Activated CD4-positive, alpha-beta T cell treated with anti-CD3 and anti-CD28 coated beads, Interleukin-2, amount 10 ng/mL, durations not matched to agents 24 days and 14 days (primary cell): ENCODE results near the gene IMPA2. TPM values are rescaled to one million over a fixed set of nuclear protein-coding genes. Genes with fewer than 3 reads are reported as not detected.

Source experiments
- DNase-seq: peaks from one replicate; pipeline ENCODE4 v3.0.0; 2022
- H3K27ac Mint-ChIP-seq: one replicate; pipeline ENCODE4 v1.8.0; 2022; ENCODE audit warnings: mild to moderate bottlenecking, mixed read lengths
- H3K27me3 Mint-ChIP-seq: one replicate; pipeline ENCODE4 v1.8.0; 2022; ENCODE audit warnings: mixed read lengths
- H3K36me3 Mint-ChIP-seq: one replicate; pipeline ENCODE4 v1.8.0; 2022; ENCODE audit warnings: low read depth, mild to moderate bottlenecking, mixed read lengths
- H3K4me1 Mint-ChIP-seq: one replicate; pipeline ENCODE4 v1.8.0; 2021; ENCODE audit warnings: mixed read lengths
- H3K4me3 Mint-ChIP-seq: one replicate; pipeline ENCODE4 v1.8.0; 2022; ENCODE audit warnings: mild to moderate bottlenecking, moderate library complexity, mixed read lengths
- H3K9me3 Mint-ChIP-seq: one replicate; pipeline ENCODE4 v1.8.0; 2021; ENCODE audit warnings: mixed read lengths
- intact Hi-C: fragments of 100-400 bp; cut with micrococcal nuclease; formaldehyde crosslinking; loops from one replicate; pipeline ENCODE4 v1.15.1; 2023
- total RNA-seq: library from RNA; stranded (reverse); gene quantifications from 2 replicates; pipeline ENCODE4 v1.2.3, GENCODE V29; 2022

IMPA2 gene
- total RNA-seq, 1 donor from 2014 or later = 18.8 TPM

DNA sequence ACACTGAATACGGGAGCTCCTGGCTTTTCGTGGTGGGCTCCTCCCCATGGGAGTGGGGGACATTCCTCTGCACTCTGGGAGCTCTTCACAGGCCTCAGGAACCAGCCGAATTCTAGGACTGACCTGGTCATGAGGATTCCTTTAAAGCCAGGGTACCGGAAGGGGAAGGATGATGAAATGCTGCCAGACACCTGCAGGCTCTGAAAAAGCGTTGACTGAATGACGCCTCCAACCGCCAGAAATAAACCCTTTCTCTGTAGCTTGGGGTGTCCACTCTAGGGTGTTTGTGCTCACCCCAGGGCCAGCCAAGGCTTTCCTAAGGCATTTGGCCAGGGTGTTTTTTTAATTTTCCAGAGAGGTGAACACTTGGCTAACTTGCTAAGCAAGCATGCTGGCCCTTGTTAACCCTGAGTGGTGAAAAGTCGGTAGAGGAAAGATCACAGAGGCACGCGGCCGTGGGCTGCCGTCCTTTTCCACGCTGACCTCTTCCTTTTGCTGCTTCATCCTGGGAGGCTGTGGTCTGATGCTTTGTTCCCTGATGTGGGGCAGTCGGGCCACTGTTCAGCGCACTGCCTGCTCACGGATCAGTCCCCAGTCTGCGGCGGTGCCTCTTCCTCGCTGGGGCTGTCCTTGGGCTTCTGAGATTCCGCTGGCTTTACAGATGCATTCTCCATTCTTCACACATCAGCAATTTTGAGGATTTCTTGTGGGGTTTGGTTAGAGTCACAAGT, 32.0 kb downstream of the IMPA2 start:
- Mint-ChIP-seq H3K36me3 (peaks cover 4% of the 10 kb centered on the region), H3K27me3 (no peaks in the 10 kb centered on the region), H3K4me1 (no peaks in the 10 kb centered on the region), H3K27ac (no peak overlapping the region), H3K9me3 (no peaks in the 10 kb centered on the region), H3K4me3 (no peak overlapping the region)
- intact Hi-C loops = no loop called here
- no peak for DNase-seq

DNA sequence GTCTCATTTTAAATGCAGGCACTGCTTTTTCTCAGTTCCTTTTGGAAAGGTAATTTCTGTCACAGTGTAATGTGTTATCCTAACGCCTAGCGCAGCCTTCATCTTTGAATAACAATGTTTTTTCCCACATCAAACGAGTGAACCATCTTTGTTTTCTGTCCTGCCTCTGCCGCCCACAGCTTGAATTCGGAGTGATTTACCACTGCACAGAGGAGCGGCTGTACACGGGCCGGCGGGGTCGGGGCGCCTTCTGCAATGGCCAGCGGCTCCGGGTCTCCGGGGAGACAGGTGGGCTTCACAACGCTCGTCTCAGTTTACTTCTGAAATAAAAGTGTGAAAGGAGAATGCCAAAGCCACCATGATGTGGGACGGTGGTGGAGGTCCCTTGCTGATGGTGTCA, 32.8 kb downstream of the IMPA2 start:
- H3K36me3 Mint-ChIP-seq = peaks cover 4% of the 10 kb centered on the region
- H3K27me3 Mint-ChIP-seq = no peaks in the 10 kb centered on the region
- intact Hi-C loops = no loop called here
- H3K4me3 Mint-ChIP-seq = no peak overlapping the region
- no peak overlapping the region for H3K27ac Mint-ChIP-seq
- no peak for DNase-seq
- H3K4me1 Mint-ChIP-seq = no peaks in the 10 kb centered on the region
- no peaks in the 10 kb centered on the region for H3K9me3 Mint-ChIP-seq

DNA sequence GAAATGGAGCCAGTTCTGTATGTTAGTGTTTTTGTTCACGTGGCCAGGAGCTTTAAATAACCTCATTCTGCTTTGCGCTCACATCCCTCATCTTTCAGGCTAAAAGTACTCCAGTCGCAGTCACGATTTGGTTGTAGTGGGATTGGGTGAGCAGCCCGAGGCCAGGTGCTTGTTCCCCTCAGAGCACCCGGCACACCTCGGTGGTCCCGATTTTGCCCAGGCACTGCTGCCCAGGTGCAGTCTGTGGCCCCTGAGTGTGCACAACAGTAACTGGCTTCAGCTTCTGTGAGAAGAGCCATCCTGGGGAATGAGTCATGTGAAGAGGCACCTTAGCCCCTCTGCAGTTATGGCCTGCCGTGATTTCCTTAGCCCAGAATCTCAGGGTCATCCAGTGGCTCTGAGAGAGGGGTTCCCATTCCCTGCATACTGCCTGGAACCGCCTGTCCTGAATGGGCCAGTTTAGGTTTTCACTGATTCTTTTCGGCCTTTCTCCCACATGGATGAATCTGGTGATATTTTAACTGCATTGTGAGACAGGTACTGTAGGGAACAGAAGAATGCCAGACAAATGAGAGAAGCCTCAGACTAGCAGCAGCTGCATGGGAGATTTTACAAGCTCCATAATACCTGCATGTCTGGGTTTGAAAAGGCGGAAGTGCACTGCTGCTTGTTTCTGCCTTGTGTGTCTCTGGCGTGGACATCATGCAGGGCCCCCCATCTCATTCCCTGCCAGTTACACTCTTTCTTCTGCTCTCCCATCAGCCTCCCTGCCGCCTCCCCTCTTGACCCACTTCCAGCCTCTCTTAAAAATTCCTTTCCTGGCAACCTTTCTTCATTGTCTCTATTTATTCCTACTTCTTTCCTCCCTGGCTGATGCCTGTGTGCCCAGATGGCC, 33.5 kb downstream of the IMPA2 start:
- intact Hi-C loops = no loop called here
- no peaks in the 10 kb centered on the region for H3K27me3 Mint-ChIP-seq

DNA sequence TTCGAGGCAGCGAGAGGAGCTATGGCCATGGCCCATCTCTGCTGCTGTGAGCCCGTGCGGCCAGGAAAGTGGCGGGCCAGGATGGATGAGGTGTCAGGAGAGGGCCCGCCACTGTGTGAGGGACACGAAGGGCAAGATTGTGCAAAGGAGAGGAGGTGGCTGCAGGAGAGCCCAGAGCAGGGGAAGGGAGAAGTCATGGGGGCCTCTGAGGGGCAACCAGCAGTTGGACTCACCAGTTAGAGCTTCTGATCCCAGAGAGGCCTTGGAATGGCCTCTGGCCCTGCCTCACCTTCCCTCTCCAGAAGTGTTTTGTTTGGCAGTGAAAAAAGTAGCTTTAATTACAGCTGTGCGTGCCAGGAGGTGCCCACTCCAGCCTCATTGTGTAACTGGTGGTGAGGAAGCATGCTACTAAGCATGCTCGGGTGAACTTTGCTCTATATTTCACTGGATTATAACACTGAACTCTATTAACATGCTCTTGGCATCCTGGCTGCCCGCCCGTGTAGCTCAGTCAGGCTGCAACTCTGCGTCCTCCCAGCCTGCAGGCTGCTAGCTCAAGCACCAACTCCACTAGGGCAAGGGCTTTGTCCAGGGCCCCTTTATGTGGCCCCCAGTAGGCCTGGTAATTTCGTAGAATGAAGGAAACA, 34.2 kb downstream of the IMPA2 start:
- H3K4me3 Mint-ChIP-seq = no peak overlapping the region
- no peak overlapping the region for H3K27ac Mint-ChIP-seq
- no peaks in the 10 kb centered on the region for H3K27me3 Mint-ChIP-seq
- H3K36me3 Mint-ChIP-seq = peaks cover 4% of the 10 kb centered on the region
- no peaks in the 10 kb centered on the region for H3K9me3 Mint-ChIP-seq
- DNase-seq = no peak
- no peaks in the 10 kb centered on the region for H3K4me1 Mint-ChIP-seq
- intact Hi-C loops = no loop called here

More for the DNA sequence above, 33.5 kb downstream of the IMPA2 start:
- Mint-ChIP-seq H3K27ac (no peak overlapping the region), H3K4me1 (no peaks in the 10 kb centered on the region), H3K36me3 (peaks cover 4% of the 10 kb centered on the region), H3K4me3 (no peak overlapping the region), H3K9me3 (no peaks in the 10 kb centered on the region)
- no peak for DNase-seq

DNA sequence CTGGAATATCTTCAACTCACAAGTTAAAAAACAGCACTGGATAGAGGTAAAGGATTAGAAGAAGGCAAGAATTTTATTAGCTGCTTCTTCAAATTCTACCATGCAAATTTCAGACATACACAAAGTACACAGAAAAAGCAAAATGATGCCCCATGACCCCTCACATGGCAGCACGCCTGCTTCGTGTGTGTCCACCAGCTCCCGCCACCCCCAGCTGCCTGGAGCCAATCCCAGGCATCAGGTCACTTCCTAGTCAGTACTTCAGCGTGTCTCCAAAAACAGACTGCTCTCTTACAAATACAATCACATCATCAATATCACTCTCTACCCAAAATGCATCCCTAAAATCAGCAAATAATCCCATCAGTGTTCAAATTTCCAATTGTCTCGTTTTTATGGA, 35.8 kb downstream of the IMPA2 start:
- Mint-ChIP-seq H3K27me3 (no peaks in the 10 kb centered on the region), H3K4me1 (no peaks in the 10 kb centered on the region), H3K4me3 (no peak overlapping the region), H3K36me3 (peaks cover 4% of the 10 kb centered on the region), H3K9me3 (no peaks in the 10 kb centered on the region), H3K27ac (no peak overlapping the region)
- DNase-seq = no peak
- intact Hi-C loops = no loop called here

GRCh38 chr18:12018861-12019260, 37.6 kb downstream of the IMPA2 start:
- H3K4me1 Mint-ChIP-seq = no peaks in the 10 kb centered on the region
- H3K4me3 Mint-ChIP-seq = no peak overlapping the region

DNA sequence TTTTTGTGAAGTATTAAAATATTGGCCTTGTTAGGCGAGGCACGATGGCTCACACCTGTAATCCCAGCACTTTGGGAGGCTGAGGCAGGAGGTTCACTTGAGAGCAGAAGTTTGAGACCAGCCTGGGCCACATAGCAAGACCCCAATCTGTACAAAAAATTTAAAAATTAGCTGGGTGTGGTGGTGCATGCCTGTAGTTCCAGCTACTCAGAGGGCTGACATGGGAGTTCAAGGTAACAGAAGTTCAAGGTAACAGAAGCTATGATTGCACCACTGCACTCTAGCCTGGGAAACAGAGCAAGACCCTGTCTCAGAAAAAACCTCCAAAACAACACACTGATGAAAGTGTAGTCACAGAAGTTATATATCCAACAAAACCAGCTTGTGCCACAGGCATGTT, 39.8 kb downstream of the IMPA2 start:
- Mint-ChIP-seq H3K27ac (no peak overlapping the region), H3K4me1 (no peaks in the 10 kb centered on the region), H3K36me3 (peaks cover 4% of the 10 kb centered on the region), H3K9me3 (no peaks in the 10 kb centered on the region), H3K4me3 (no peak overlapping the region), H3K27me3 (no peaks in the 10 kb centered on the region)
- intact Hi-C loops = no loop called here
- no peak for DNase-seq

More at GRCh38 chr18:12018861-12019260, 37.6 kb downstream of the IMPA2 start:
- Mint-ChIP-seq H3K9me3 (no peaks in the 10 kb centered on the region), H3K27ac (no peak overlapping the region), H3K27me3 (no peaks in the 10 kb centered on the region), H3K36me3 (peaks cover 4% of the 10 kb centered on the region)
- intact Hi-C loops = no loop called here
- DNase-seq = no peak

DNA sequence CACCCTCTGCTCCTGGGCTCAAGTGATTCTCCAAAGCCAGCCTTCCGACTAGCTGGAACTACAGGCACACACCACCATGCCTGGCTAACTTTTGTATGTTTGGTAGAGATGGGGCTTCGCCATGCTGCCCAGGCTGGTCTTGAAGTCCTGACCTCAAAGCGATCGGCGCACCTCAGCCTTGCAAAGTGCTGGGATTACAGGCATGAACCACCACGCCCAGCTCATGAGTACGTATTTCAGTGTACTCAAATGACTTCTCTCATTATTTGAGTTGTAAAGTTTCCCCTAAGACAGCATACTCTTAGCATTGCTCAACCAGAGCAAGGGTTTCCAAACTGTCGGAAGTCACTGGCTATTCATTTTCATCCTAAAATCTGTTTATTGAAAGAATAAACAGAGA, 40.3 kb downstream of the IMPA2 start:
- Mint-ChIP-seq H3K9me3 (no peaks in the 10 kb centered on the region), H3K27ac (no peak overlapping the region), H3K4me3 (no peak overlapping the region), H3K27me3 (no peaks in the 10 kb centered on the region), H3K36me3 (peaks cover 4% of the 10 kb centered on the region), H3K4me1 (no peaks in the 10 kb centered on the region)
- DNase-seq = no peak
- intact Hi-C loops = no loop called here

DNA sequence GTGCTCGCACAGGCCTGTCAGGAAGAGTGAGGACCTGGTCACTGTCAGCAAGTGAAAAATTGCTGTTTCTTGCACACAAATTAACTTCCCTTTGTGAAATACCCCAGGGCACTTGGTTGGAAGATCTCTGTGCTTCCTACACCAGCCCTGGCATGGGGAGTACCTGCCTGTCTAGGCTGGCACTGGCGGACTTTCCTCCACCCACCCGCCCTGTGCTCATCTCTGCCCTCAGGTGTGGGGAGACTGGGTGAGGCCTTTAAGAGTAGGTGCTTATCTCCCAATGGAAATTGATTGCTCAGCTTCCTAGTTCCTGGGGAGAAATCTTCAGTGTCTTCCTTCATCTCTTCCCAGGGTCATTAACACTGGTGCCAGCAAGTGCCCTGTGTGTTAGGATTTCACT, 42.1 kb downstream of the IMPA2 start:
- Mint-ChIP-seq H3K27ac (no peak overlapping the region), H3K27me3 (no peaks in the 10 kb centered on the region), H3K4me3 (no peak overlapping the region), H3K9me3 (no peaks in the 10 kb centered on the region), H3K36me3 (no peaks in the 10 kb centered on the region), H3K4me1 (no peaks in the 10 kb centered on the region)
- intact Hi-C loops = no loop called here
- DNase-seq = no peak

GRCh38 chr18:12026562-12026961, 45.3 kb downstream of the IMPA2 start:
- intact Hi-C loops = no loop called here
- Mint-ChIP-seq H3K4me1 (peaks cover 2% of the 10 kb centered on the region), H3K27me3 (no peaks in the 10 kb centered on the region), H3K27ac (no peak overlapping the region), H3K4me3 (no peak overlapping the region), H3K36me3 (no peaks in the 10 kb centered on the region), H3K9me3 (no peaks in the 10 kb centered on the region)
- DNase-seq = no peak

DNA sequence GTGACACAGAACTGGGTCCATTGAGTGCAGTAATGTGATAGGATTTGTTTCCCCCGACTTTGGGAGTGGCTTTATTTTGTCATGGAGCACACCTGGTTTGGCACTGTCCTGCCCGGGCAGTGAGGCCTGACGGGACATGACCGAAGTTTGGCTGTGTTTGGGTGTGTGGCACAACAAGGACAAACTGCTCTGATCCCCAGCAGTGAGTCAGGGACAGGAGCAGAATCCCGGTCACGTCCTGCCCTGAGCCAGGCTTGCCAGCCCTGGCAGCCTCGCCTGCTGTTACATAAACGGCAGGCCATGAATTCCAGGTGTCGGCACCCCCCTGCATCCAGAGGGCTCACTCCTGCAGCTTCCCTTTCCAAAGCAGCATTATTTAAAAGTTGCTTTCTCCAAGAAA, 45.7 kb downstream of the IMPA2 start:
- no peak overlapping the region for H3K27ac Mint-ChIP-seq
- H3K27me3 Mint-ChIP-seq = no peaks in the 10 kb centered on the region

DNA sequence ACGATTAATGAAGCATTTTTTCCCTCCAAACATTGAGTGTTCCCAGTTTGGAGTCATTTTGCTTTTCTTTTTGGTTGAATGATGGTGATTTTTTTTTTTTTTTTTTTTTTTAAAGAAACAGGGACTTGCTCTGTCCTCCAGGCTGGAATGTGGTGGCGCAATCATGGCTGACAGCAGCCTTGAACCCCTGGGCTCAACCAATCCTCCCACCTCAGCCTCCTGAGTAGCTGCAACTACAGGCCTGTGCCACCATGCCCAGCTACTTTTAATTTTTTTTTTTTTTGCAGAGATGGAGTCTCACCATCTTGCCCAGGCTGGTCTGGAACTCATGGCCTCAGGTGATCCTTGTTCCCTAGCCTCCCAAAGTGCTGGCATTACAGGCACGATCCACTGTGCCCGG, 46.2 kb downstream of the IMPA2 start:
- Mint-ChIP-seq H3K36me3 (no peaks in the 10 kb centered on the region), H3K4me3 (no peak overlapping the region), H3K4me1 (peaks cover 2% of the 10 kb centered on the region), H3K27me3 (no peaks in the 10 kb centered on the region), H3K27ac (no peak overlapping the region), H3K9me3 (no peaks in the 10 kb centered on the region)
- no peak for DNase-seq
- intact Hi-C loops = no loop called here

More for the DNA sequence above, 45.7 kb downstream of the IMPA2 start:
- H3K4me3 Mint-ChIP-seq = no peak overlapping the region
- DNase-seq = no peak
- H3K36me3 Mint-ChIP-seq = no peaks in the 10 kb centered on the region
- H3K4me1 Mint-ChIP-seq = peaks cover 2% of the 10 kb centered on the region
- no peaks in the 10 kb centered on the region for H3K9me3 Mint-ChIP-seq
- intact Hi-C loops = no loop called here

DNA sequence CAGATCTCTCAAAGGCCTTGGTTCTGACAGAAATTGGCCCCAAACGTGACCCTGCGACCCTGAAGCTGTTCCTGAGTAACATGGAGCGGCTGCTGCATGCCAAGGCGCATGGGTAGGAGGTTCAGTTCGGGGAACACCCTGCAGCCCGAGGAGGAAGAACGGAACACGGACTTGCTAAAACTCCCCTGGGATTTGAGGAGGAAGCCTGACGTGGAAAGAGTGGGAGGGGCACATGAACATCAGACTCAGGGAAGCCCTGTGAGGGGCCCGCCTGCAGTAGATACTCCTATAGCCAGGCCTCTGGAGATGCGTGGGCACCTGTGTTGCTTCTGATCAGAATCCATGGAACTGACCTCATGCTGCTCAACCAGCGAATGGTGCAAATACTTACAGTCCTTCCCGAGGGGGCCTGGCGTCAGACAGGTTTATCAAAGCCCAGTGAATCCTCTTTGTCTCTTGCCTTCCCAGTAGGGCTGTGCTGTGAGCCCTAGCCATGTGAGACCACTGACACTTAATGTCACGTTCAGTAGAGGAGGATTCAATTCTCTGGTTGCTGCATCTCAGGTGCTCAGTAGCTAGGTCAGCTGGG, 46.8 kb downstream of the IMPA2 start:
- no peaks in the 10 kb centered on the region for H3K9me3 Mint-ChIP-seq
- H3K27me3 Mint-ChIP-seq = no peaks in the 10 kb centered on the region
- no peak overlapping the region for H3K27ac Mint-ChIP-seq
- H3K4me1 Mint-ChIP-seq = peaks cover 2% of the 10 kb centered on the region
- no peak overlapping the region for H3K4me3 Mint-ChIP-seq
- DNase-seq = no peak
- no peaks in the 10 kb centered on the region for H3K36me3 Mint-ChIP-seq
- intact Hi-C loops = no loop called here

DNA sequence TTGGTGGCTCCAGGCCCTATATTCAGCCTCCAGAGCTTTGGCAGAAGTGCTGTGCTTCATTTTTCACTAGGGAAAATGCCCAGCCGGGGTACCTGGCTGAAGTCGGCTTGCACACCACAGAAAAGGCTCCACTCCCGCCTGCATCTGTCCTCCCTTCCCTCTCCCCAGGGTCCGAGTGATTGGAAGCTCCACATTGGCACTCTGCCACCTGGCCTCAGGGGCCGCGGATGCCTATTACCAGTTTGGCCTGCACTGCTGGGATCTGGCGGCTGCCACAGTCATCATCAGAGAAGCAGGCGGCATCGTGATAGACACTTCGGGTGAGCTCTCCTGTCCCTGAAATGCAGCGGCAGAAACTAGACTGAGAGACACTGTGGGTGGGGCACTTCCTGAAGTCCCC, 47.4 kb downstream of the IMPA2 start:
- Mint-ChIP-seq H3K36me3 (no peaks in the 10 kb centered on the region), H3K4me1 (peaks cover 2% of the 10 kb centered on the region), H3K27me3 (no peaks in the 10 kb centered on the region), H3K9me3 (no peaks in the 10 kb centered on the region), H3K4me3 (no peak overlapping the region), H3K27ac (no peak overlapping the region)
- intact Hi-C loops = no loop called here
- DNase-seq = no peak
